GM19455 (cell line): ENCODE data around the gene ADSS2.
"Not testable (repeated sequence)": the region's sequence is repeated elsewhere in the genome, so short reads cannot be mapped to it uniquely, and the experiment has no call there.

Source experiments
- ATAC-seq: cut with Tn5 transposase; IDR thresholded peaks from one replicate; pipeline ENCODE4 v1.9.1; 2021; ENCODE audit not compliant: unreplicated experiment

ADSS2 gene

GRCh38 chr1:244368279-244368678 lies 83.4 kb downstream of the ADSS2 start:
- no peak for ATAC-seq

- no peak for ATAC-seq
Measured at GRCh38 chr1:244367399-244368114, 84.2 kb downstream of the ADSS2 start.

GRCh38 chr1:244365809-244366208 lies 85.9 kb downstream of the ADSS2 start:
- ATAC-seq: no peak

GRCh38 chr1:244365262-244365661 lies 86.4 kb downstream of the ADSS2 start:
- not testable (repeated sequence) for ATAC-seq

DNA sequence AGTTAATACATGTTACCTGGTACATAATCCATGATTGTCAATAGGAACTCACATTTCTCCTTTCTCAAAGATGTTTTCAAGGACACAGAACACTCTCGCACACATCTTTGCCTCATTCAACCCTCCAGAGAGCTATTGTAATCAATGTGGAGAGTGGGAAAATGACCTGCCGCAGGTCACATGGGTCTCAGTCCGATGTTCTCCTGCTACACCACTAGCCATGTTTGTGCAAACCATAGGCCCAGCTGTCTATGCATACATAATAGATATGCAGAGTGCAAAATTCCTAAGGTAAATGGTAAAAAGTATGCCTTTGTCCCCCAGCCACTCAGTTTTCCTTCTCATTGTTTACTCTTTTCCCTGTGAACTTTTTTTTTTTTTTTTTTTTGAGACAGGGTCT lies 89.2 kb downstream of the ADSS2 start:
- ATAC-seq: no peak

- ATAC-seq: no peak
Measured at GRCh38 chr1:244361764-244362473, 89.8 kb downstream of the ADSS2 start.
